Esophagus squamous epithelium (tissue), 4 donors: Measurements from ENCODE around the gene PYGM.

Experiments
- CTCF ChIP-seq, 6 experiments: fragments of 450-650 bp in 4 of 6; fragments of 200-600 bp in 2 of 6; sonication (generic) in 2 of 6; IDR thresholded peaks; one replicate each; pipeline ENCODE4 v1.5.1; 2016 to 2019; ENCODE audit warnings: antibody characterized with exemption in 6 of 6, mild to moderate bottlenecking in 4 of 6, moderate library complexity in 4 of 6
- POLR2A ChIP-seq, 4 donors: fragments of 450-650 bp; IDR thresholded peaks; one replicate each; pipeline ENCODE4 v1.6.1; 2017; ENCODE audit warnings: antibody characterized with exemption in 4 of 4, mild to moderate bottlenecking in 4 of 4, moderate library complexity in 3 of 4

- no peak for TF ChIP-seq CTCF (IDR thresholded peaks at IDR 0.05)
- TF ChIP-seq POLR2A (IDR thresholded peaks at IDR 0.05), result no peak
Measured at GRCh38 chr11:64799256-64799622, 39.5 kb upstream of the PYGM start.
